Right forelimb (tissue), 1 donor: ENCODE measurements around the gene ZNF780B.

ENCODE experiments used
- DNase-seq: peaks from one replicate; pipeline ENCODE4 v3.0.0-alpha.2; 2018

The ZNF780B gene

DNA sequence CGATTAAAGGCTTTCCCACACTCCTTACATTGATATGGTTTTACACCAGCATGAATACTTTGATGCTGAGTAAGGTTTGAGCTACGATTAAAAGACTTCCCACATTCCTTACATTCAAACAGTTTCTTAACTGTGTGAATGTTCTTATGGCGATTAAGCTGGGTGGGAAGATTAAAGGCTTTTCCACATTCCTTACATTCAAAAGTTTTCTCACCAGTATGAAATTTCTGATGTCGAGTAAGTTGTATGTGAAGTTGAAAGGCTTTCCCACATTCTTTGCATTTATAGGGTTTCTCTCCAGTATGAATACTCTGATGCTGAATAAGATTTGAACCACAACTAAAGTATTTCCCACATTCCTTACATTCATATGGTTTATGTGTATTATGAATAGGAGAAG, 20.0 kb downstream of the ZNF780B start:
- no peak for DNase-seq

DNA sequence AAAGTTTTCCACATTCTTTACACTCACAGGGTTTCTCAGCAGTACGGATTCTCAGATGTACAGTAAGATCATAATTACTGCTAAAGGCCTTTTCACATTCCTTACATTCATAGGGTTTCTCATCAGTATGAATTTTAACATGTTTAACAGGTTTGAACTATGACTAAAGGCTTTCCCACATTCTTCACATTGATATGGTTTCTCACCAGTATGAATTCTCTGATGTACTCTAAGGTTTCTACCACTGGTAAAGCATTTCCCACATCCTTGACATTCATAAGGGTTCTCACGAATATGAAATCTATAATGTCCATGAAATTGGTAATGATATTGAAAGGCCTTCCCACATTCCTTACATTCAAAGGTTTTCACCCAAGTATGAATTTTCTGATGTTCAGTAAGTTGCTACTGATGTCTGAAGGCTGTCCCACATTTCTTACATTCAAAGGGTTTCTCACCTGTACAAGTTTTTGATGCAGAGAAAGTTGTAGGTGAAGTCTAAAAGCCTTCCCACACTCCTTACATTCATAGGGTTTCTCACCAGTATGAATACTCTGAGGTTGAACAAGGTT, 22.0 kb downstream of the ZNF780B start:
- no peak for DNase-seq

DNA sequence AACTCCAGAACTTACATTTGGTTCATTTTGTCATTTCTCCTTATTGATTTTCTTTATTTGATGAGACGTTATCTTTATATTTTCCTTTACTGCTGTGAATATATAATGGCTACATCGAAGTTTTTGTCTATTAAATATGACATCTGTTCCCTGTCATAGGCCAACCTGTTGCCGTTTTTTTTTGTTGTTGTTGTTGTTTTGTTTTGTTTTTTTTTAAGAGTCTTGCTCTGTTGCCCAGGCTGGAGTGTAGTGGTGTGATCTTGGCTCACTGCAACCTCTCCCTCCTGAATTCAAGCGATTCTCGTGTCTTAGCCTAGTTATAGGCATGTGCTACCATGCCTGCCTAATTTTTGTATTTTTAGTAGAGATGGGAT, 29.4 kb downstream of the ZNF780B start:
- no peak for DNase-seq

DNA sequence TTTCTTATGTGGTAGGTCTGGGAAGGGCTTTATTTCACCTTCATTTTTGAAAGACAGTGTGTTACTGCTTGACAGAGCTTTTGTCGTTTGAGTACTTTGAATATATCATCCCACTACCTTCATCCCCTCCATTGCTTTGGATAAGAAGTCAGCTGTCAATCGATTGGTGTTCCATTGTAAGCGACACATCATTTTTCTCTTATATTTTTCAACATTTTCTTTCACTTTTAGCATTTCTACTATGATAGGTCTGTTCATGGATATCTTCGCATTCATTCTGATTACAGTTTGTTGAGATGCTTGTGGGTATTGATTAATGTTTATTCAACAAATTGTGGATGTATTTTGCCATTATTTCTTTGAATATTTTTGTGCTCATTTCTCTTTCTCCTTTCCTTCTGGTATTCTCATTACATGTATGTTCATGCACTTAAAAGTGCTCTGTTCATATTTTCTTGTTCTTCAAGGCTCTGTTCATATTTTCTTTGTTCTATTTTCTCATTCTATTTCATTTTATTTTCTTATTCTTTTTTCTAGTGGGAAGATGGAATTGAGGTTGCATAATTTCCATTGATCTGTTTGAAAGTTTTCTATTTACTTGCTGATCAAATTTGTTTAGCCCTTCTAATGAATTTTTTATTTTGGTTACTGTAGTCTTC, 30.0 kb downstream of the ZNF780B start:
- DNase-seq, result no peak

DNA sequence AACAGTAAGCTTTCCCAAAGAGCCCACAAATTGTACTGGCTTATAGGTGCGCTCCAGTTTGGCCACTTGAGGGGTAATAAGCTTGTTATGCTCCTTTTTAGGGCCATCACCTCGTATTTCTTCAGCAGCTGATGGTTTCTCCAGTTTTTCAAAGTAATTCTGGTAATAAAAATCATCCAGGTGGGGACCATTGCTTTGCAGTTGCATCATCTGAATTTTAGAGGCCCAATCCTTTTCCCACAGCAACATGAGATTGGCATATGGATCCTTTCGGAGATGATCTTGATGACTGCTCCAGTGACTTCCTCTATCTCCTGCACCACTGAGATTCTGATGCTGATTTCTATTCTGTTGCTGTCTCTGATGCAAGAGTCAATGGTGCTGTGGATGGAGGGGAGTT, 32.1 kb downstream of the ZNF780B start:
- DNase-seq, result no peak

DNA sequence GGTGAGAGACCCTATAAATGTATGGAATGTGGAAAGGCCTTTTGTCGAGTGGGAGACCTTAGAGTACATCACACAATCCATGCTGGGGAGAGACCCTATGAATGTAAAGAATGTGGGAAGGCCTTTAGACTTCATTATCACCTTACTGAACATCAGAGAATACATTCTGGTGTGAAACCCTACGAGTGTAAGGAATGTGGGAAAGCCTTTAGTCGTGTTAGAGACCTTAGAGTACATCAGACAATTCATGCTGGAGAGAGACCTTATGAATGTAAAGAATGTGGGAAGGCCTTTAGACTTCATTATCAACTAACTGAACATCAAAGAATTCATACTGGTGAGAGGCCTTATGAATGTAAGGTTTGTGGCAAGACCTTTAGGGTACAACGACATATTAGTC, 42.0 kb downstream of the ZNF780B start:
- DNase-seq, result no peak

DNA sequence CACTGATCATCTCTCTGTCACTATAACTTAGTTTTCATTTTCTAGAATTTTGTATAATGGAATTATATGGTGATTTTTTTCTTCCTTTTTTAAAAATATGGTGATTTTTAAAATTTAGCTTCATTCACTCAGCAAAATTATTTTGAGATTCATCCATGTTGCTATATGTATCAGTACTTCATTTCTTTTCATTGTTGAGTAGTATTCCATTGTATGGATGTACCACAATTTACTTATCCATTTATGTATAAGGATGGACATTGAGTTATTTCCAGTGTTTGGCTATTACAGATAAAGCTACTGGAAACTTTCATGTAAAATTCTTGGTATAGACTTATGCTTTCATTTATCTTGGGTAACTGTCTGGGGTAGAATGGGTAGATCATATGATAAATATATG, 46.4 kb downstream of the ZNF780B start:
- no peak for DNase-seq

DNA sequence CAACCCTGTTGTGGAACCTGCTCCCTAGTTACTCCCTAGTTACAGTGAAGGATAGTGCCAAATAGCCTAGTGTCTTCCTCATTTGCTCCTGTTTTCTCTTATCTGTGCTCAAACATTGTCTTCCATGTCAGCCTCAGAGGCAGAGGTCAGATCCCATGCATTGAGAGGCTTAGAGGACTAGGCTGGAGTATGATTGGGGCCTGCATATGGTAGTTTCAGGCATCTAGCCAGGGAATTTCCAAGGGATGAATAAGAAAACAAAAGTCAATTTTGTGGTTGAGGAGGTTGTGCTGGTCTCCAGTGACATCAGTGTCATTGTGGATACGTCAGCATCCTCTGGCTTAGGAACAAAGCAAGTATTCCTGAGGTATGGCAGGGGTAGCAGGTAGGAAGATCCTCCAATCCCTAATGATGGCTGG, 49.7 kb downstream of the ZNF780B start:
- no peak for DNase-seq

DNA sequence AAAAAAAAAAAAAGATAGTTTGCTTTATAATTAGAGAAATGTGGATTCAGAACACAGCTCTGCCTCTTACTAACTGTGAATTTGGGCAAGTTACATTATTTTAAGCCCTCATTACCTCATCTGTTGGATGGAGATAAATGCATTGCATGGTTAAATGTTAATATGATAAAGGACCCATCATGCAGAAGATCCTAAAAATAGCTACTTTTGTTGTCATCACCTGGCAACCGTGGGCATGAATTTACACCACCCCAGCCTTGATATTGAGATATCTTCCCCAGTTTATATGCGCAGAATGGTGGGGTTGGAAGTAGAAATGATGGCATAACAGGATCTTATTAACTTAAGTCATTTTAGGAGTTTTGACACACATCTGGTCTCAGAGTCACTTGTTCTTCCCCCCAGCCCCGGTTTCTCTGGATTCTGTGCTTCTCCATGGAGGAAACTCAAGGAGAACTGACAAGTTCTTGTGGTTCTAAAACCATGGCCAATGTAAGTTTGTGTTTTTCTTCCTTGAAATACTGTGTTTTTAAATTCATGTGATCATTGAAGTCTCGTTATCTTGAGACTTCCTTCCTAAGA, 50.2 kb downstream of the ZNF780B start:
- no peak for DNase-seq

DNA sequence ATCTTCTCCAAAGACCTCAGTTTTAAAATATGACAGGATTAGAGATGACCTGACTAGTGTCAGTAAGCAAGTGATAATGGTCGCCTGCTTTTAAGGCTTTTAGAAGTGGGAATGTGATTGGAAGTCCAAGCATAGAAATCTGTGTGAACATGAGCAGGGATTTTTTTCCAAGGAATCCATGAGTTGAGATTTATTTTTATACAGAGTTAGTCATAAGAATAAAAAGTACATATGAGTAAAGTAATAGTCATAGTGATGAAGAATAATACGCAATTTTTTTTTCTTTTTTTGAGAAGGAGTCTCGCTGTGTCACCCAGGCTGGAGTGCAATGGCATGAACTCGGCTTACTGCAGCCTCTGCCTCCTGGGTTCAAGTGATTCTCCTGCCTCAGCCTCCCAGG, 57.5 kb downstream of the ZNF780B start:
- DNase-seq, result no peak

DNA sequence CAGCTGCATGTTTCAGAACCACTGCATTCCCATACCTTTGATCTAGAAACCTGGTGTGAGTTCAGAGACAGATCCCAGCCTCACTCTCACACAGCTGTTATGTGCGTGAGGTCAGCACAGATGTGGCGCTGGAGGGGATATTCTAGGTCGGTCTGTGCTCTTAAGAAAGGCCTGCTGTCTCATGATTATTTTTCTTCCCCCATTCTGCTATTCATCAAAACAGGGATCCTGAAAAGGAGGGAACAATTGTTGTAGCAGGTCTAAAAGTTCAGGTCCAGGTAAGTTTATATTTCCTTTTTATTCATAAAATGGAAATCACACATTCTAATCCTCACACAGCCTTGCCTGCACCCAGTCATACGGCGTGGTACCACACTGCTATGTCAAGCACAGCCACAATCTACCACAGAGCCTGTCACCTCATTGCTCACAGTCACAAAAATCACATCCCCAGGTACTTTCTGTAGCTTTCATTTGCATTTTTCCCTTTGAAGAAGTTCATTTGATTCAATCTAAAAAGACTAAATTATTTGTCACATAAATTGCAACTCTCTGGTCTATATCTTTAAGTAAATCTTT, 58.3 kb downstream of the ZNF780B start:
- DNase-seq, result no peak

DNA sequence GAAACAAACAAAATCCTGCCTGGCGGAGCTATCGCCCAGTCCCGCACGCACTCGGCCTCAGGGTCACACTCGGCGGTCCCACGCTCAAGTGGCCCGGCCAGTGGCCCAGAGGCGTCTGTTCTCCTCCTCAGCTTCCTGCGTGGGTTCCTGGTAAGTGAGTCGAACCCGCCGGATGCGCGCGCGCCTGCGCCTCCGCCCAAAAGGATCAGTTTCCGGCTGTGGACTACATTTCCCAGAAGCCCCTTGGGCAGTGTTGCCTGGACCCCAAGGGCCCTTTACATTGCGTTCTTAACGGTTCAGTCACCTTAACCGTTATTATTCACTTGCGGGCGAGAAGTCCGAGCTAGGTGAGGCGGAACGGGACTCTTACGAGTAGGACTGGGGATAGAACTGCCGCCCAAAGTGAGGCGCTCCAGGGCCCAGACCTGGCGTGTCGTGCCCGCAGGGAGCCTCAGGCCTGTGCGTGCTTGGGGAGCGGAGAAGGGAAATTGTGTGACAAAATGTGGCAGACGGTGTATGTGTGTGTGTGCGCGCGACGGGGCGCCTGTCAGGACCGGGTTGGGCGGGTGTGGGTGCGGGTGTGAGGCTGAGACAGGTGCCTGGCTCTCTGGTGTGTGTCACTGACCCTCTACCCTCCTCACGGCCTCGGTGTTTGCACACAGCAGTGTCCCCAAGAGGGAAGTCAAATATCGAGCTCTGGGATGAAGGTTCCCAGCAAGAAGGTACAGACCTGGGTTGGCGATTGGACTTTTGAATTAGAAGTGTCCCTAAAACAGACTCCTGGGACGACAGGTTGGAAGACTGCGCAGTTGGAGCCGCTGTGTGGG, 59.0 kb downstream of the ZNF780B start, which contains the start of gene ZNF546:
TSS of gene ZNF546 (plus strand) at position 250 of the 827 bp plus-strand sequence. CDS start 1,267 bp downstream, outside the sequence.
- peak; percentile 94 for DNase-seq

DNA sequence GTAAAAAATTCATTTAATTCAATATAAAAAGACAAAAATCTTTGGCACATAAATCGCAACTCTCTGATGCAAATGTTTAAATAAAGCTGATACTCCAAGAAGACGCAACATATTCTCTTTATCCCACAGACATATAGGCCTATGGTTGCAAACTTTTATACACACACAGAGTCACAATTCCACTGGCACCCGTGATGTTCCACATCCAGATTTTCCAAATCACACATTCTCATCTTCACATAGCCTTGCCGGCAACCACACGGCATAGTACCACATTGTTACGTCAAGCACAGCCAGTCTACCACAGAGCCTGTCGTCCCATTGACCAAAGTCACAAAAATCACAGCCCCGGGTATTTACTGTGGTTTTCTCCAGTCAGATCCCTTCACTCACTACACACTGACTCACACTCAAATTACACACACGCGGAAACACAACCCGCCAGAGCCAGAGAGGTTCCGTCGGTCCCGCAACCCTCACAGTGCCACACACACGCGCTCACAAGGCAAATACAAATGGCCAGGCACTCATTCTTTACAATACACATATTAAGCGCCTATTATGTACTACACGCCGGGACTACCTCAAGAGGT, 59.7 kb downstream of the ZNF780B start:
- no peak for DNase-seq

DNA sequence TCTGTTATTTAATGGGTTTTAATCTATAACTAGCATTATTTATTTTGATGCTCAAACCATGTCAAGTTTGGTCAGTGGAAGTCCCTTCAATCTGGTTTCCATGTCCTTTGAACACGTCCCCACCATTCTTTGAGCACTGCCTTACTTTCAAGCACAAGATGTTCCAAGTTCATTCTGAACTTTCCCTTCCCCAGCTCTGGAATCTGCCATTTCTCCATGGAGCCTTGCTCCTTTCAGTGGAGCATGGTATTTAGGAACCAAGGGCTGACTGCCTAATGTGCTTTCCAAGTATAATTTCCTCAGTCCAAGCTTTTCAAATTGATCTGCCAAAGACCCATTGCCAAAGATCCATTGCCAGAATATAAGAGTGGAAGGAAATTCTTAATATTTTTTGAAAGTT, 60.2 kb downstream of the ZNF780B start:
- DNase-seq, result no peak

DNA sequence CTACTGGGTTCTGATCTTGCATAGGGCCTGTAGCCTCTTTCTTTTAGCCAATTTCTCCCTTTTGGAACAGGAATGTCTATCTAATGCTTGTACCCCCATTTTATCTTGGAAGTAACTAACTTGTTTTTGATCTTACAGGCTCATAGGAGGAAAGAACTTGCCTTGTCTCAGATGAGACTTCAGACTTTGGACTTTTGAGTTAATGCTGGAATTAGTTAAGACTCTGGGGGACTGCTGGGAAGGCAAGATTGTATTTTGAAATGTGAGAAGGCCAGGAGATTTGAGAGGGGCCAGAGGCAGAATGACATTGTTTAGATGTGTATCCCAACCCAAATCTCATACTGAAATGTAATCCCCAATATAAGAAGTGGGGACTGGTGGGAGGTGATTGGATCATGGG, 61.7 kb downstream of the ZNF780B start:
- DNase-seq, result no peak

DNA sequence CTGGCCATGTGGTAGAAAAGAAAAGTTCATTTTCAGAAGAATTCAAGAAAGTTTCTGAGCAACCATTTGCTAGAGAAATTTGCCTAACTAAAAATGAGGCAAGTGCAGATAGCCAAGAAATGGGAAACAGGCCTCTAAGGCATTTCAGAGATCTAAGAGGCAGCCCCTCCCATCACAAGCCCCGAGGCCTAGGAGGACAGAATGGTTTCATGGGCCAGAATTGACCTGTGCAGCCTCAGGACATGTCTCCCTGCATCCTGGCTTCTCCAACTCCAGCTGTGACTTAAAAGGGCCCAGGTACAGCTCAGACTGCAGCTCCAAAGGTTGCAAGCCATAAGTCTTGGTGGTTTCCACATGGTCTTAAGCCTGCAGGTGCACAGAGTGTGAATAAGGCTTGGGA, 62.4 kb downstream of the ZNF780B start:
- no peak for DNase-seq

DNA sequence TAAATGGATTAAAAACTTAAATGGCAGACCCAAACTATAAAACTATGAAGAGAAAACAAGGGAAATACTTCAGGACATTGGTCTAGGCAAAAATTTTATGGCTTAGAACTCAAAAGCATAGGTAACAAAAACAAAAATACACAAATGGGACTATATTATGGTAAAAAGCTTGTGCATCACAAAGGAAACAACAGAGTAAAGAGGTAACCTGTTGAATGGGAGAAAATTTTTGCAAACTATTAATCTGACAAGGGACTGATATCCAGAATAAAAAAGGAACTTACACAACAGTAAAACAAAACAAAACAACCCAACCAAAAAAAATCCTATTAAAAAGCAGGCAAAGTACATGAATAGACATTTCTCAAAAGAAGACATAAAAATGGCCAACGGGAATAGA, 68.4 kb downstream of the ZNF780B start:
- DNase-seq, result no peak

DNA sequence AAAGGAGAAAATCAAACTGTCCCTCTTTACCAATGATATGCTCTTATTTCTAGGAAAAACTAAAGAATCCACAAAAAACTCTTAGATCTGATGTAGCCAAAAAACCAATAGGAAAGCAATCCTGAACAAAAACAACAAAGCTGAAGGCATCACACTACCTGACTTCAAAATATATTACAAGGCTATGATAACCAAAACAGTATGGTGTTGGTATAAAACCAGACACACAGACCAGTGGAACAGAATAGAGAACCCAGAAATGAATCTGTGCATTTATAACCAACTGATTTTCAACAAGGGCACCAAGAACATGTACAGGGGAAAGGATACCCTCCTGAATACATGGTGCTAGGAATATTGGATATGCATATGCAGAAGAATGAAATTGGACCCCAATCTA, 68.9 kb downstream of the ZNF780B start:
- DNase-seq, result no peak

DNA sequence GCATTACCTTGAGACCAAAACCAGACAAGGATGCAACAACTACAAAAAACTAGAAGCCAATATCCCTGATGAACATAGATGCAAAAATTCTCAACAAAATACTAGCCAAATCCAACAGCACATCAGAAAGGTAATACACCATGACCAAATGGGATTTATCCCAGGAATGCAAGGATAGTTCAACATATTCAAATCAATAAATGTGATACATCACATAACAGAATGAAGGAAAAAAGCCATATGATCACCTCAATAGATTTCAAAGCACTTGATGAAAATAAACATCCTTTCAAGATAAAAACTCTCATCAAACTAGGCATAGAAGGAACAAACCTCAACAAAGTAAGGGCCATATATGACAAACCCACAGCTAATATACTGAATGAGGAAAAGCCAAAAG, 69.4 kb downstream of the ZNF780B start:
- DNase-seq, result no peak

DNA sequence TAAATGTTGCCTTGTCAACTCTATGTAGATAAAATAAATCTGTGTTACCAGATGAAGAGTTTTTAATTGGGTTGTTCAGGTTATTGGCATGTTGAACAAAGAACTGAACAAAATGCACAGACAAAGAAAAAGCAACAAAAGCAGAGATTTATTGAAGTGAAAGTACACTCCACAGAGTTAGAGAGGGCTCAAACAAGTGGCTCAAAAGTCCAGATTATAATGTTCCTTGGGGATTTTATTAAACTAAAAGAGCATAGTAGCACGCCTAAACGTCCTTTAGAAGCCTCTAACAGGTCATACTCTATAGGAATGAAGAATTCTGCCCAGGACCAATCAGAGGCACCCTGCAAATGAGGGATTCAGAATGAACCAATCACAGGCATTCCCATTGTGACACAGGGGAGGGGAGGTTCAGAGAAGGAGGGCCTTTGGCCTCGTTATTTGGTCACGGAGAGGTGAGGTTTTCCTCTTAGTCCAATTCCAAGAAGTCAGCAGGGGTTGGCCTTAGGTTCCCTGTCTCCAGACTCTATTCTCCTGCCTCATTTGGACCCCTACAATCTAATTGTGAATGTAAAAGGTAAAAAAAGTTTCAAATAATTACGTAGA, 72.2 kb downstream of the ZNF780B start:
- DNase-seq, result no peak

DNA sequence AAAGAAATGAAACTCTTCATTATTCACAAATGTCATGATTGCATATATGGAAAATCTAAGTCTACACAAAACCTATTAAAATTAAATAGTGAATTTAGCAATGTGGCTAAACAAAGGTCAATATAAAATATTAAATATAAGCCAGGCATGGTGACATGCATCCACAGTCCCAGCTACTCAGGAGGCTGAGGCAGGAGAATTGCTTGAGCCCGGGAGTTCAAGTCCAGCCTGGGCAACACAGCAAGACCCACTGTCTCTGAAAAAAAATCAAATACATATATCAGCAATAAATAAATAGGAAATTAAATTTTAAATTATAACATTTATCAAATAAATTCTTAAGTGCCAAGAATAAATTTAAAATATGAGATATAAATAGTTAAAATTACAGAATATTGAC, 73.1 kb downstream of the ZNF780B start:
- DNase-seq, result no peak
